Bronchial smooth muscle cell (primary cell): Measurements from ENCODE around the gene RANBP2. TPM values are rescaled to one million over a fixed set of nuclear protein-coding genes. Genes with fewer than 3 reads are reported as not detected.

Source experiments
- total RNA-seq: library from RNA; depleted of rRNA; stranded (reverse); fragments of >200 nt; gene quantifications from 2 replicates; pipeline ENCODE4 v1.2.1, GENCODE V29; 2014

RANBP2 gene
- 37.6 and 53.4 TPM in 2 replicates for total RNA-seq

GRCh38 chr2:108719149-108720044, at the start of gene RANBP2:
RANBP2 (plus strand) TSS chr2:108719482; CDS start chr2:108719607, 125 bp downstream.

GRCh38 chr2:108786354-108787215, 67.3 kb downstream of the RANBP2 start, which contains the start of gene CCDC138:
CCDC138 (plus strand) TSS chr2:108786771; CDS start chr2:108786823, 52 bp downstream.

Other genes starting within 250 kb of the RANBP2 start
- 53.1 and 98.4 TPM in 2 replicates for gene LIMS1, start 185.0 kb upstream of the RANBP2 start, total RNA-seq
- gene CCDC138, start 67.3 kb downstream of the RANBP2 start, total RNA-seq: 2.5 and 2.8 TPM in 2 replicates